A673 (cell line): ENCODE data around the gene SGF29. TPM values are rescaled to one million over a fixed set of nuclear protein-coding genes. Genes with fewer than 3 reads are reported as not detected.
A peak's percentile ranks its signal among the peaks of the same experiment; 100 is the strongest.
"Not testable (repeated sequence)": the region's sequence is repeated elsewhere in the genome, so short reads cannot be mapped to it uniquely, and the experiment has no call there.

ENCODE experiments used
- BruUV-seq: library from RNA; stranded (reverse); fragments of 400-500 nt; replicated peaks from 2 replicates; lab custom pipeline; 2021; lab: Mats Ljungman, UMichigan
- CTCF ChIA-PET: fragments of 300-600 bp; sonication (Branson Sonifier 250); formaldehyde crosslinking; loops from one replicate; lab custom pipeline; 2022; ENCODE audit warnings: antibody characterized with exemption; lab: Charles Lee
- POLR2A ChIA-PET: fragments of 300-600 bp; sonication (Branson Sonifier 250); formaldehyde crosslinking; loops from one replicate; lab custom pipeline; 2022; ENCODE audit warnings: antibody characterized with exemption; ENCODE audit not compliant: low non-redundant PET; lab: Charles Lee
- DNase-seq: peaks from one replicate; pipeline ENCODE4 v3.0.0-alpha.2; 2015; ENCODE audit warnings: low spot score
- H3K27ac ChIP-seq: fragments of 200-600 bp; sonication (generic); 2 replicates; pipeline ENCODE4 v1.5.1; 2016; ENCODE audit warnings: mixed run types, low read depth, mild to moderate bottlenecking, mixed read lengths, antibody characterized with exemption, low read length; ENCODE audit not compliant: poor library complexity, severe bottlenecking
- H3K27me3 ChIP-seq: fragments of 200-600 bp; sonication (generic); replicated peaks from 2 replicates; pipeline ENCODE4 v1.6.1; 2017; ENCODE audit warnings: mixed run types, low read depth, mild to moderate bottlenecking, mixed read lengths, antibody characterized with exemption, low read length; ENCODE audit not compliant: insufficient read depth, poor library complexity
- H3K36me3 ChIP-seq: fragments of 200-600 bp; sonication (generic); 2 replicates; pipeline ENCODE4 v1.6.1; 2016; ENCODE audit warnings: mixed run types, mild to moderate bottlenecking, mixed read lengths, antibody characterized with exemption, low read length; ENCODE audit not compliant: insufficient read depth, poor library complexity, severe bottlenecking
- H3K4me1 ChIP-seq: fragments of 200-600 bp; sonication (generic); 2 replicates; pipeline ENCODE4 v1.6.1; 2017; ENCODE audit warnings: mixed run types, mild to moderate bottlenecking, mixed read lengths, antibody characterized with exemption, low read length; ENCODE audit not compliant: insufficient read depth, poor library complexity, severe bottlenecking
- H3K4me3 ChIP-seq: fragments of 200-600 bp; sonication (generic); 2 replicates; pipeline ENCODE4 v1.5.1; 2016; ENCODE audit warnings: low read depth, mixed run types, mild to moderate bottlenecking, mixed read lengths, low read length; ENCODE audit not compliant: poor library complexity, severe bottlenecking
- H3K9me3 ChIP-seq: fragments of 200-600 bp; sonication (generic); 2 replicates; pipeline ENCODE4 v1.6.1; 2016; ENCODE audit warnings: mixed run types, low read depth, mild to moderate bottlenecking, mixed read lengths, antibody characterized with exemption, low read length; ENCODE audit not compliant: poor library complexity, severe bottlenecking
- CTCF ChIP-seq: fragments of 300-800, 200-600 bp; sonication (generic); conservative IDR thresholded peaks from 2 replicates; pipeline ENCODE4 v1.5.1; 2017; ENCODE audit warnings: low read depth, mild to moderate bottlenecking, antibody characterized with exemption, low read length, moderate library complexity, mixed read lengths
- EZH2 ChIP-seq: fragments of 200-600 bp; sonication (generic); IDR thresholded peaks from 2 replicates; pipeline ENCODE4 v1.6.1; 2017; ENCODE audit warnings: borderline replicate concordance, low read depth, mild to moderate bottlenecking, mixed read lengths, antibody characterized with exemption, low read length; ENCODE audit not compliant: poor library complexity, severe bottlenecking
- intact Hi-C: fragments of 100-400 bp; cut with micrococcal nuclease; formaldehyde crosslinking; loops from one replicate; pipeline ENCODE4 v1.10.0; 2022; ENCODE audit not compliant: unreplicated experiment
- total RNA-seq: library from RNA; stranded (reverse); gene quantifications from 2 replicates; pipeline ENCODE4 v1.2.3, GENCODE V29; 2021

SGF29 gene
- total RNA-seq, 1 experiment from 2014 or later: 42.3 TPM

GRCh38 chr16:28596840-28597691 lies 43.3 kb downstream of the SGF29 start, which contains the start of gene SULT1A2:
TSS of gene SULT1A2 (minus strand) at chr16:28597050. CDS start at chr16:28595930, 1,120 bp downstream.
- no peak for TF ChIP-seq CTCF
- no peak for TF ChIP-seq EZH2
- CTCF ChIA-PET: interaction anchor here (0.6 kb wide), 1 partner anchor 276 kb away, joined by 3 read pairs; no protein-coding TSS in a partner anchor
- POLR2A ChIA-PET: interaction anchor here (0.6 kb wide), 1 partner anchor 24 kb away, joined by 3 read pairs; no protein-coding TSS in a partner anchor

GRCh38 chr16:28597692-28598261 lies 44.1 kb downstream of the SGF29 start:
- no TSS peak for BruUV-seq
- H3K4me3 ChIP-seq: no peak overlapping the region
- H3K4me1 ChIP-seq: peaks cover 6% of the 10 kb centered on the region
- no peak for TF ChIP-seq CTCF
- peak; percentile 45 for DNase-seq
- no peaks in the 10 kb centered on the region for H3K27me3 ChIP-seq
- H3K36me3 ChIP-seq: no peaks in the 10 kb centered on the region
- ChIA-PET CTCF (interaction anchor here (0.6 kb wide), 1 partner anchor 276 kb away, joined by 3 read pairs; no protein-coding TSS in a partner anchor), POLR2A (interaction anchor here (0.6 kb wide), 1 partner anchor 25 kb away, joined by 3 read pairs; no protein-coding TSS in a partner anchor)
- H3K27ac ChIP-seq: no peak overlapping the region
- no peaks in the 10 kb centered on the region for H3K9me3 ChIP-seq
- intact Hi-C loops: no loop called here

More at GRCh38 chr16:28596840-28597691, 43.3 kb downstream of the SGF29 start, which contains the start of gene SULT1A2:
- Histone ChIP-seq H3K4me3 (no peak within 1 kb of the TSS), H3K4me1 (peaks cover 6% of the 10 kb centered on the region), H3K9me3 (no peaks in the 10 kb centered on the region), H3K27me3 (no peaks in the 10 kb centered on the region), H3K27ac (peak within 1 kb of the TSS; percentile 37), H3K36me3 (no peaks in the 10 kb centered on the region)
- no peak for DNase-seq
- intact Hi-C loops: no loop called here
- no TSS peak for BruUV-seq

GRCh38 chr16:28599377-28600285 lies 45.9 kb downstream of the SGF29 start:
- H3K4me3 ChIP-seq, POLR2A ChIA-PET, DNase-seq, H3K9me3 ChIP-seq, BruUV-seq, H3K27me3 ChIP-seq, H3K4me1 ChIP-seq, CTCF ChIA-PET, intact Hi-C loops, H3K36me3 ChIP-seq, H3K27ac ChIP-seq: not testable (repeated sequence)

- H3K36me3 ChIP-seq, H3K27ac ChIP-seq, intact Hi-C loops, H3K4me1 ChIP-seq, BruUV-seq, DNase-seq, H3K9me3 ChIP-seq, POLR2A ChIA-PET, H3K27me3 ChIP-seq, H3K4me3 ChIP-seq, CTCF ChIA-PET: not testable (repeated sequence)
Measured at GRCh38 chr16:28600965-28601364, 47.2 kb downstream of the SGF29 start.

GRCh38 chr16:28601589-28601988 lies 47.9 kb downstream of the SGF29 start:
- CTCF ChIA-PET, H3K36me3 ChIP-seq, H3K4me3 ChIP-seq, intact Hi-C loops, H3K4me1 ChIP-seq, DNase-seq, BruUV-seq, POLR2A ChIA-PET, H3K27me3 ChIP-seq, H3K27ac ChIP-seq, H3K9me3 ChIP-seq: not testable (repeated sequence)
